Hypothalamus (tissue), 51 donors: Measurements from ENCODE around the gene CASP12.

Experiments
- DNase-seq, 51 donors: peaks; one replicate each; lab custom pipeline; 2025; lab: John Stamatoyannopoulos, UW

Gene CASP12

DNA sequence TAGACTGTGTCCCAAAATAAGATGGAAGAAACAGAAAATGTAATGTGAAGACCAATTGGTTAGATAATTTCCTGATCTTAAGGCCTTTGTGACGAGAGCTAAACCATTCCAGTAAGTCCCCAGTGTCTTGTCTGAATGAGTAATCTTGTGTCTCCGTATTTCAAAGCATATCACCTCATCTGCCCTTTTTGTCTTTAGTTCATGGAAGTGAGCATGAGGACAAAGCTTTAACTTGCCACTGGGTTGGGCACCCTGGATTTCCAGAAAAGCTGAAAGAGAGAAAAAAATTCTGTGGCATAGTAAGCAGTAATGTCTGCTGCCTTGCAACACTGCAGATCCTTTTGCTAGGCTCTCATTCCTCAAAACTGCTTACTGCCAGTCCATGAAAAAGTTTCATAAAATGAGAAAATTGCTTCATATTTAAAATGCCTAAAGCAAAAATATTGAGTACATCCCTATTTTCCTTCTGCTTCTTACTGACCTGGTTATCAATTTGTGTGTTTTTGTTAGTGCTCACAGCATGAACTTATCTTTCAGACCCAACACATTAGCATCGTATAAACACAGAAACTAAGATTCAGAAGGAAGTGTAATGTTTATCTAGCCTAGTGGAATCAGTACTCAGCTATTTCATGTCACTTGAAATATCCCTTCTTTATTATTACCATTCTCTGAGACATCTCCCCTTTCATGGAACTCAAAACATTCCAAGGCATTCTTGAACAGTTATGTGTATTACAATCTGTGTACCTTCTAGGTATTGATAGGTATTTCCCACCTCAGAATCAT lies 5.3 kb downstream of the CASP12 start:
- DNase-seq, result no peak

- no peak for DNase-seq
These were observed 7.1 kb downstream of the CASP12 start for GRCh38 chr11:104891135-104891534.

DNA sequence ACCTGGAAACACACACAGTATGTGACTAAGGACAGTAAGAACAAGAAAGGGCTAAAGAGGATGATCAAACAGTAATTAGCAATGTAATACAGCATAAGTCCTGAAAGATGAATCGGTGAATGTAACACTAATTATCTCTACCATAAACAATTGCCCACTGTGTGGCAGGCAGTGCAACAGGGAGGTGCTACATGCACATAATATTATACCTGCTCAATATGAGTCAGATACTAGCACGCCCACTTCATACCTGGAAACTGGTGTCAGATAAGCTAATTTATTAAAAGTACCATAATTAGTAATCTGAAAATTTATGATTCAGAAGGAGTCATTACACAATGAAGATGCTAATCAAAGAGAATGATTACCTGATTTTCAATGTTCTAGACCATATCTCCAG lies 14.9 kb downstream of the CASP12 start:
- DNase-seq, result no peak

DNA sequence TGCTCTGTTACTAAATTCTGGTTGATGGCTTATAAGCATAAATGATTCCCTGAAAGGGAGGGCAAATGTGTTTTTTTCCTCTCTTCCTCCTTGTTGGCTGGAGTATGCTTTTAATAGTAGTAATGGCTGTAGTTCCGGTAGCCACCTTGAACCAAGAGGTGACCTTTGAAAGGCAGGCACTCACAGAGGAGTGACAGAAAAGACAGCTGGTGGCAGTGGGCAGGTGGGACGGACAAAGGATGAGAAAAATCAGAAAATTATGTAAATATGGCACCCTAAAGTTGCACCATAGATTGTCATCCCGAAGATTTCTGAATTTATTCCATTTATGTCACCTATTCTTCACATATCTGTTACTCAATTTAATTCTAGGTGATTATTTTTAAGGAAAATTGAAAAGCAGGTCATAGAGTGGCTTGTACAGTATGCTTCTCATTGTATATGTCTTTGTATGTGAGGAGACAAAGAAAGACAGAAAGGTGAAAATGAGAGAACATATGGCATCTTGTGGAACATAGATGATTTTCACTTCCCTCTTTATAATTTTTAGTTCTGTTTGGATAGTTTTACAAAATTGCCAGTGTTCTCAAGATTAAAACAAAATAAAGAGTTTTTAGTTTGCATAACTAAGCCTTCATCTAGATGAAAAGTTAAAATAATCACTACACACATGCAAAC lies 17.0 kb downstream of the CASP12 start:
- no peak for DNase-seq

GRCh38 chr11:104879514-104880190 lies 18.6 kb downstream of the CASP12 start:
- DNase-seq, result no peak

- no peak for DNase-seq
These were observed 21.3 kb downstream of the CASP12 start for GRCh38 chr11:104876861-104877431.

DNA sequence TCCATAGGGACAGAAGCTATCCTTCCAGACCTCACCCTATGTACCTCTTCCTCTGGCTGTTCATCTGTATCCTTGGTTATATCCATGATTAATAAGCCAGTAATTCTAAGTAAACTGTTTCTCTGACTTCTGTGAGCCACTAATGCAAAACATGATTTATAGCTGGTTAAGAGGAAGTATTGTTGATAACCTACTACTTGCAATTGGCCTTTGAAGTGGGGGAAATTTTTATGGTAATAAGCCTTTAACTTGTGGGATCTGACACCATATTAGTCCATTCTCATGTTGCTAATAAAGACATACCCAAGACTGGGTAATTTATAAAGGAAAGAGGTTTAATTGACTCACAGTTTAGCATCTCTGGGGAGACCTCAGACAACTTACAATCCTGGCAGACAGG lies 21.9 kb downstream of the CASP12 start:
- DNase-seq, result no peak

DNA sequence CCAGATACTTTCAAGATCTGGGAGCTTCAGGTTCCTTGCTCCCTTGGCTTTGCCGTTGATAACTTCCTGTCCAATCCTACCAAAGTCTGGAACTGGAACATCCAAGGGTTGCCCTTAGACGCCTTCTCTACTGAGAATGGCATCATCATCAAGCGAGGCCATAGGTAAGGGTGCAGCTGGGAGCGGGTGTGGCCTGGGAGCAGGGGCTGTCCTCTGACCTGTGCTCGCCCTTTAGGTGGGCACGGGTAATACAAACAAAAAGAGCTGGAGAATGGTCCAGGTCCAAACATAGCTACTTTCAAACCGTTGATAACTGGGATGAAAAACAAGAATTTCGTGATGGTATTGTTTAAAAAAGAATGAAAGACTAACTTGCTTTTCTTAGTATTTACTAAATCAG lies 25.0 kb downstream of the CASP12 start:
- DNase-seq, result no peak

GRCh38 chr11:104872393-104872792 lies 25.9 kb downstream of the CASP12 start:
- DNase-seq, result no peak

DNA sequence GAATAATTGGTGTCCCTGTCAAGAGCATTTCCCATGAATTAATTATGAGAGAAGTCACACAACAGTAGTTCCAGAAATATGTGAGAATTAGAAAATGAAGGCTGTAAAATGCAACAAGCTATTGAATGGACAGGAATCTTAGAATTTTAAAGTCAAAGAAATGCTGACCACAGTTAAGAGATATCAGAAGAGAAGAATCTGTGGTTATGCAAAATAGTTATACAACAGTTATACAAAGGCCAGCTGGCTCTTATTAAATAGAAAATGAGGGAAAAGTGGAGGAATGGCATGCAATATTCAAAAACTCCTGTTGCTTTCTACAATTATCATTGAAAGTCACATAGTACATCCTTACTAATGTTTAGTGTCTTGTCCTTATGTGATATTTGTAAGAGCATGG lies 27.4 kb downstream of the CASP12 start:
- no peak for DNase-seq

GRCh38 chr11:104866815-104867214 lies 31.4 kb downstream of the CASP12 start:
- no peak for DNase-seq

GRCh38 chr11:104858882-104859775 lies 39.1 kb downstream of the CASP12 start:
- DNase-seq, result peak in 1 of 51 donors; percentile 1

GRCh38 chr11:104856607-104857006 lies 41.7 kb downstream of the CASP12 start:
- DNase-seq, result no peak

DNA sequence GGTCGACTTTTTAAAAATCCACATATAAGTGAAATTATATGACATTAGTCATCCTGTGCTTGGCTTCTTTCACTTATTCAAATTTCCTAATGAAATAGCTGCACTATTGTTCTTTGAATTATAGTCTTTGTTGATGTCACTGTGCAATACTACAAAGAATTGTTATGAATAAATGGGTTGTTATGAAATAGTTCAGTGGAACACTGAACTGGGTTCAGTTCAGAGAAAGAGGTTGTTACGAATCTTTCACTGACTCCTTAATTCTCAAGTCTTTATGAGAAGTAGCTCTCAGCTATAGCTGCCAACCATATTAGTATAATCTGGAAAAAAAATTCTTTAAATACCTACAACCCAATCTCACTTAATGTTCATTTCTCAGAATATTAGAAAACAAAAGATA lies 42.3 kb downstream of the CASP12 start:
- no peak for DNase-seq

DNA sequence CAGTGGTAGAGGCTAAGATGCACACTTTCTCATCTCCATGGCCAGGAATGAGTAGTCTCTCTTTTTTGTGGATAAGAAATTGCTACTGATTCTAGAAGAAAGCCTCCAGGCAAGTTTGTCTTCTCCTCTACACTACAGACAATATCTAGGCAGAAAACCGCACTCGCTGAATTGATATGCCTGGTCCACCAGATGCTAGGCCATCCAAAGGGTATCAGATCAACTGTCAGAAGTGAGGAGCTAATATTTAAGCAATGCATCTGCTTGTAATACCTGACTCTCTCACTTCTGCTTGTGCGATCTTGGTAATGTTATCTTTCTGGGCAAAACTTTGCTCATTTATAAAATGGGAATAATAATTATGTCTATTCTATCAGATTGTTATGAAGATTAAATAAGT lies 45.0 kb downstream of the CASP12 start:
- DNase-seq, result no peak

DNA sequence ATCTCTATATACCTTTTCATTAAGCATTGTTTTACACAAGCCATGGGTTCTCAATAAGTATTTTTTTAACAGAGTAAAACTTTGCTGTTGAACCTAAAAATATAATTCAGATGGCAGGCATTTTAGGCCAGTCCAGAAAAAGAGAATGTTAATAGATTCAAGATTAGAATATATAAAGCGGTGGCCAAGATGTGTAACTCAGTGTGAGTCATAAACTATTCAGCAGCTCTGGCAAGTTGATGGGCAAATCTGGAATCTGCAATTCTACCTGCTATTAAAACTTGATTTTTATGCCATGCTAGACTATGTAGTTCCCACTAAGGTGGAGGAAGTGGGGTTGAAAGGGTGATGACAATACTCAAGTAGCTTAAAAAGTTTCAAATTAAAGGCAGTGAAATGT lies 45.4 kb downstream of the CASP12 start:
- no peak for DNase-seq

DNA sequence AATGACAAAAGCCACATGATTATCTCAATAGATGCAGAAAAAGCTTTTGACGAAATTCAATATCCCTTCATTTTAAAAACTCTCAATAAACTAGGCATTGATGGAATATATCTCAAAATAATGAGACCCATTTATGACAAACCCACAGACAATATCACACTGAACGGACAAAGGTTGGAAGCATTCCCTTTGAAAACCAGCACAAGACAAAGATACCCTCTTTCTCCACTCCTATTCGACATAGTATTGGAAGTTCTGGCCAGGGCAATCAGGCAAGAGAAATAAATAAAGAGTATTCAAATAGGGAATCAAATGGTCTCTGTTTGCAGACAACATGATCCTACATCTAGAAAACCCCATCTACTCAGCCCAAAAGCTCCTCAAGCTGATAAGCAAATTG lies 52.0 kb downstream of the CASP12 start:
- peak in 2 of 51 donors; percentile 6 to 37 for DNase-seq

DNA sequence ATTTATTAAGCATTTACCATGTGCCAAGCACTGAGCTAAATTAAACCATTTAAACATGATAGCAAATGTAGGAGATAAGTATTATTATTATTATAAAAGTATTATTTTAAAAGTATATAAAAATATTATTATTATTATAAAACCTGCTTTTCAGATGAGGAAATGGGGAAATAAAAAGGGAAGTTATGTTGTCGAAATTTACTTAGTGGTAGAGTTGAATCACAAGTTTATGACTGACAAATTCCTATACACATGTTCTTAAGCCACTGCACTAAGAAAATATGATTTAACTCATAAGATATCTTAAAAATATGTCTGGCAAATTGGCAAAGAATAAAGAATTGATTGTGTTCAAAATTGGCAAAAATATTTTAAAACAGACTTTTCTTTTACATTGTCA lies 53.8 kb downstream of the CASP12 start:
- DNase-seq, result no peak

GRCh38 chr11:104843150-104843836 lies 55.0 kb downstream of the CASP12 start:
- no peak for DNase-seq
